Inferior parietal cortex (tissue), 1 donor: ENCODE data around the gene TRABD2B.
"Not testable (repeated sequence)": the region's sequence is repeated elsewhere in the genome, so short reads cannot be mapped to it uniquely, and the experiment has no call there.

Source experiments
- DNase-seq: peaks from one replicate; pipeline ENCODE4 v3.0.0-alpha.2; 2016; ENCODE audit errors: extremely low spot score

Gene TRABD2B

DNA sequence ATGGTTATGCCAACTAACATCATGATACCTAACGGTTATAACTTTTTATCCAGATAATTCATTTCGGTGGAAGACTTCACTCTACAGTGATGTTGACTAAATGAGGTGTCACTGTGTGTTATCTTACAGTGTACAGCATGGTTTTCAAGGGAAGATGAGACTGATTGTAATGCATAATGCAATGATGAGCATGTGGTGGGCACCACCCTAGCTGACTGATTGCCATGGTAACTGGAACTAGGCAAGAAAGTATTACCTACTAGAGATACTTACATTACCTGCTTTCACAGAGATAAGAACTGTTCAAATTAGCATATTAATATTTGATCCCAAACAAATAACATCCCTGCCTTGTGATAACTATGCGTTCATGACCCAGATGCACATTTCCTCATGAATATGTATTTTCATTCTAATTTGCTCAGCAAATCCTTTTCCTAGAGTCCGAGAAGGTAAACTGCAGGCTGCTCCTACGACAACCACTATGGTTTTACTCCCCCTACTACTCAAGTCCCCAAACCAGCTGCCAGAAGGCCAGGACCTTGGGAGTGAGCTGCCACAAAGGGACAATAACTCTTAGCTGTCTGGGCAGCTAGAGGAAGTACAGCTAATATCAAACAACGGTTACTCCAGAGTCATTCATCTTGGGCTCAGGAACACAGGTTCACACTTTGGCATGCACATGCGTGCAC lies 29.2 kb downstream of the TRABD2B start:
- DNase-seq: no peak

DNA sequence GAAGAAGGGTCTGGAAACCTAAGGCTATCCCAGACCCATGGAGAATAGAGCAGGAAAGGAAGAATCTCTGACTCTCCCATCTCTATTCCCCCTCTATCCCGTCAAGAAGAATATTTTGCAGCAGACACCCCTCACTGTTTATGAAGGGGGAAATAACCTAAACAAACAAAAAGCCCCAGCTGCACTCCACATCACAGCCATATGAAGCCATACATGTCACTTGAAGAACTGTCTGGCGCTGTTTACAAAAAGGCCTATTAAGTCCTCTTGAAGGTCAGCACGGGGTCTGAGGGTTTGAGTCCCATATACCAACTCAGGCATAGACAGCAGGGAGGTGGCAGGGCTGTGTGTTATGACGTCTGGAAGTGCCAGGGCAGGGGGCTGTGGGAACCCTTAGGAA lies 31.4 kb downstream of the TRABD2B start:
- no peak for DNase-seq

DNA sequence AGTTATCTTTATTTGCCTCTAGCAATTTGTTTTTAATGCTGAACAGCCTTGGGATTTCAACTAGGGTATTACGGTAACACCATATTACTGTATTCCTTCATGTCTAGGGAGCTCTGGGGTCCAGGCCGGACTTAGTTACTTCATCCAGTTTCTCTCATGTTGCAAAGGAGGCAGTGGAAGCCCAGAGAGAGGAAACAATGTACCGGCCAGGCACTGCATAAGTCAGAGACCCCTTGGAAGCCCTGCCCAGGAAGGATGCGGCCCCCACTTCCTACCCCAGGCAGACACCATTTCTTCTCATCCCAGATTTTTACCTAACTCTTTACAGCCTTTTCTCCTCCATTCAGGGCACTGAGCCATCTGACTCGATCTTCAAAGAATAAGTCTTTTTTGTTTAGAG lies 32.5 kb downstream of the TRABD2B start:
- no peak for DNase-seq

DNA sequence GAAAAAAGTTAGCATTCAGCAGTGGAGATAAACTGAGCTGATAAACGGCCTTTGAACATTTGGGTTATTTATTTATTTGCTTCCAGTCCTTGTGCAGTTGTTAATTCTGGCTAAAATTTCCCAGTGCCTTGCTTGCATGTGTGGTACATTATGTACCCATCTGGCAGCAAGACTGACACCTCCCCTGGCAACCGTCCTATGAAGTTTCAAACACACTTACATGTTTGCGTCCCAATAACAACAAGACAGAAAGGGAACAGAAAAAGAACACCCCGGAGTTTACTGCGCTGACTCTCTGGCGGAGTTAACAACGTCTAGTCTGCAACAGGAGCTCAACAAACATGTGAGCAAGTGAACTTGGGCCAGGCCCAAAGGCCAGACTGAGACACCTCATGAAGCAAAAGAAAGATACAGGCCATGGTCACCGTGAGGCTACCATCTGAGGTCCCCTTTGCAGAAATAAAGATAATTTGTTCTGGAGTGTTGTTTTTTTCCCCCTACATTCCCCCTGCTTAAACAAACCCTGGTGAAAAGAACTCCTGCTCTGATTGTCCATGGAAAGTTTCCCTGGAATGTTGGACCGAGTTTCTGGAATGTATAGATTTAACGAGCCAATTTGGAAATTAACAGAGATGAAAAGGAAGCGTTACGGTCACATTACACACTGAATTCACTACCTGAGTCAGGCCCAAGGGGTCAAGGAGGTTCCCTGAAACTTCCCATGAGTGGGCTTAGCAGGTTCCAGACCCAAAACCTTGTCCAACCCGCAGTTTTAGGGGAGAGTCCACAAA lies 33.4 kb downstream of the TRABD2B start:
- no peak for DNase-seq

DNA sequence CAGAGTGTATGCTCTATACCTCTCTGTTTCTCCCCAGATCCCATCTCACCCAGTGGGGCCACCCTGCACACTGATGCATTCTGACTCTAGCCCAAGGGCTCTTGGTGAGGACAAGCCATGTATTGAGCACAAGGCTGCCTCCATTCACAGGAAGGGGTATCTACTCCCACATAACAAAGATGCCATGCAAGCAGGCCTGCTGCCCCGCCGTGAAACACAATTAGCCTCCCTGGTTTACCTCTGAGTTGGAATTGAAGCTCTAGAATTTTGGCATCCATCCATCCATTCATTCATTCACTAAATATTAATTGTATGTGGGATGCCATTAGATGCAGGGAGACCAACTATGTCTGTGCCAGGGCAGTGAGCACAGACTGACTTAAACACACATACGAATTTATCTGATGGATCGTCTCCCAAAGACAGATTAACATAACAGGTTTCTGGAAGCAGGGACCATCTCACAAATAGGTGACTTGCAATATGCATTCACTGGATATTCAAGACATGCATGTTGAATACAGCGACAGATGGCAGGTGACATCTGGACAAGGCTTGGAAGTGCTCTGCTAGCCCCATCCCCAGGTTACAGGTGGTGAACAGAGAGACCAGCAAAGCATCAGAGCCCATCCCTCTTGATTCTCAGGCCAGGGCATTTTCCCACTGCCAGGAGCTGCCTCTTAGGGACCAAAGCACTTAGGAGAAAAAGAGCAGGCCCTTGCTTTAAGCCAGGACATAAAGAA lies 34.3 kb downstream of the TRABD2B start:
- DNase-seq: no peak

DNA sequence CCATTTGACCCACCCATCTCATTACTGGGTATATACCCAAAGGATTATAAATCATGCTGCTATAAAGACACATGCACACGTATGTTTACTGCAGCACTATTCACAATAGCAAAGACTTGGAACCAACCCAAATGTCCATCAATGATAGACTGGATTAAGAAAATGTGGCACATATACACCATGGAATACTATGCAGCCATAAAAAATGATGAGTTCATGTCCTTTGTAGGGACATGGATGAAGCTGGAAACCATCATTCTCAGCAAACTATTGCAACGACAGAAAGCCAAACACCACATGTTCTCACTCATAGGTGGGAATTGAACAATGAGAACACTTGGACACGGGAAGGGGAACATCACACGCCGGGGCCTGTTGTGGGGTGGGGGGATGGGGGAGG lies 35.4 kb downstream of the TRABD2B start:
- not testable (repeated sequence) for DNase-seq

DNA sequence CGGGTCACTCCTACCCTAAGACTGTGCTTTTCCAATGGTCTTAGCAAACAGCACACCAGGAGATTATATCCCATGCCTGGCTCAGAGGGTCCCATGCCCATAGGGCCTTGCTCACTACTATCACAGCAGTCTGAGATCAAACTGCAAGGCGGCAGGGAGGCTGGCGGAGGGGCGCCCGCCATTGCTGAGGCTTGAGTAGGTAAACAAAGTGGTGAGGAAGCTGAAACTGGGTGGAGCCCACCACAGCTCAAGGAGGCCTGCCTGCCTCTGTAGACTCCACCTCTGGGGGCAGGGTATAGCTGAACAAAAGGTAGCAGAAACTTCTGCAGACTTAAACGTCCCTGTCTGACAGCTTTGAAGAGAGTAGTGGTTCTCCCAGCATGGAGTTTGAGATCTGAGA lies 40.7 kb downstream of the TRABD2B start:
- DNase-seq: not testable (repeated sequence)

DNA sequence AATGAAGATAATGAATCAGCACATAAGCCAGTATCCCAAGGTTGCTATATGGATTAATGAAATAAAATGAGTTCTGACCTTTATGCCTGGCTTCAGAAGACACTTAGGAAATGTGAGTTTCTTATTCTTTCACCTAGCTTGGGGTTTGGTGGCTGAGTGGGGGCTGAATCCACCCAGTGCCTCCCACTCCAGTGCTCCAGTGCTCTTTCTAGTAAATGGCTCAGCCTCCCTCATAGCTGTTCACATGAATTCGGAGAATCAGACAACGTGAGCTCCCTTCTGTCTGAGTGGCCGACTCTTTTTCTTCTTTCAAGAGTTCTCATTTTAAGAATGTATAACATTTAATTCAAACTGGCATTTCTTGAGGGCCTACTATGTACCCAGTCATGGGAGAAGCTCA lies 43.5 kb downstream of the TRABD2B start:
- DNase-seq: no peak

DNA sequence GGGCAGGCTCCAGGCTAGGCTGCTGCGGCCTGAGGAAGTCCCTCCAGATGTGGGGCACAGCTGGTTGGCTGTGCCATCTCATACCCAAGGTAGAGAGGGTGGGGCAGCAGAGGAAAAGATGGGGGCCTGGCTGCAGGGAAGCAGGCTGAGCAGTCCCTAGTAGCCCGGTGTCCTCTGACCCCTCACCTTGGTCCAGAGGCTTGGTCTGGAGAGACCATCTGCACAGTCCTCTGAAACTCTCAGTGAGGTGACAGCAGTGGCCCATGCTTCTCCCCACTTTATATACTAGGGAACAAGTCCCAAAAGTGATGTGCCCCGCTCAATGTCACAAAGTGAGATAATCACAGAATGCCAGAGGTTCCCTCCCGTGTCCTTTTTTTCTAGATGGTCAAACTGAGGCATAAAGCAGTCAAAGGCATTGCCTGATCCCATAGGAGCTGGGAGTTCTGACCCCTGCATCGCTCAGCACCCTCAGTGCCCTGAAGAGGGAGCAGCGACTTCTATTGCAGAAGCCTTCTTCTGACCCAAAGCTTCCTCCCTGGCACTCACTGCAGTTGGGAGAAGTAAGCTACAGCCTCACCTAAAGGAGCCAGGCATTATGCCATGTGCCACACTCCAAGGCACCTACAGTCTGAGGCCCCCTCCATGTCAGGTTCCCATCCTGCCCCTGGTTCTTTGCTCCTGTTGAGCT lies 45.5 kb downstream of the TRABD2B start:
- no peak for DNase-seq

DNA sequence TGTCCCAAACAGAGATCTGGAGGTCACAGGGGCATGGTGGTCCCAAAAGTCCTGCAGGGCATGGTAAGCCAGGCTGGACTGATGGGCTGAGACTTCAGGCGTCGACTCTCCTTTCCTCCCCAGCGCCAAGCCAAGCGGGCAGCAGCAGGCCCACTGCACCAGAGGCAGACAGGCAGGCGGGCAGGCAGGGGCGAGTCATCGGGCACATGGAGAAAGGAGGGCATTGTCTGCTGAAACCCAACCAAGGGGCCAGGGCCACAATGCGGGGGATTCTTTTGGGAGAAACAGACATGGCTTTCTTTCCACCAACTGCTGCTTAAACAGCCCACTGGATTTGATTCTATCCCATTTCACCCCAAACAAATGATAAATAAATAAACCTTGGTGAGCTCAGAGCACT lies 46.2 kb downstream of the TRABD2B start:
- DNase-seq: peak; percentile 48

DNA sequence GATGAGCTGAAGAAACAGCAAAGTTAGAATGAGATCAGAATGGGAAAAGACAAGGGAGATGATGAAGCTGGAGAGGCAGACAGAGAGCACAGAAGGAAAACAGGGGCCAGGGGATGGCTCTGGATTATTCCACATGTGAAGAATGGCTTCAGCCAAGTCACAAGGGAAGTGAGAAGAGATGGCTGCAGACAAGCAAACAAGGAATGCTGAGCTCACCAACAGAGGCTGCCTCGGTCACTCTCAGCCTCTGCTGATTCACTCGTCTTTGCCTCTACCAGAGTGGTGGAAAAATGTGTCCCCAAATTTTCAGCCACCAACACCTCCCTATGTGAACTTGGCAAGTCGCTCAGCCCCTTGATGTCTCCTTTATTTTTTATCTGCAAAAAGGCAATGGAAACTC lies 46.7 kb downstream of the TRABD2B start:
- no peak for DNase-seq

DNA sequence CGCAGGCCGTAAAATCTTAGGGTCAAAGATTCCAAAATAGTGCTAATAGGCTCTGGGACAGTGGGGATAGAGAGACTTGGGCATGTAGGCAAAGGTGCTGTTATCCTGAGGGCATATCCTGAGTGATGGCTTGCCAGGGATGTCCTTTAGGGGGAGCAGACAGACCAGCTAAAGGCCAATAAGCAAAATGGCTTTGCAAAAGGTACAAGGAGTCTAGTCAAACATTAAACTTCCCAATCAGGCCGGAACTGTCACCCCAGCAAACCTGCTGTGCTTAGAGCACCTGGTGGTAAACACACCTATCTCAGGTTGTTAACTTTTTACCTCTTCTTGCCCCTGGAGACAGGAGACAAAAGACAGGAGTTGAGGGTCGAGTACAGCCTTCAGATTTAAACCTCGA lies 49.1 kb downstream of the TRABD2B start:
- no peak for DNase-seq

DNA sequence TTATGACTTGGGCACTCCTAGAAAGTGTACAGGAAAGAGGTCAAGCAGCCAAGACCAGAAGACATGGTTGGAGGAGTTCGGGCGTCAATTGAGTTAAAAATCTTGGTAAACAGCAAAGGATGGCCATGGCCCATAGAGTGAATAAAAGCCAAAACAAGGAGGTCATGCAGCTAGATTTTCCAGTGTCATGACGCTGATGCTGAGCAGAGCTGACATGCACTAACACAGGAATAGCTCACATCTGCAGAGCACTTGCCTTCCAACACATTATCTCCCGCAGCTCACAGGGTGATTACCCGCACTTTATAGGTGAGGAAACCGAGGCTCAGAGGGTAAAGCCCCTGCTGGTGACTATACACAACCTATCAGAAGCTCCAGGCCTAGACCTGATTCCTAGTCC lies 49.7 kb downstream of the TRABD2B start:
- no peak for DNase-seq

DNA sequence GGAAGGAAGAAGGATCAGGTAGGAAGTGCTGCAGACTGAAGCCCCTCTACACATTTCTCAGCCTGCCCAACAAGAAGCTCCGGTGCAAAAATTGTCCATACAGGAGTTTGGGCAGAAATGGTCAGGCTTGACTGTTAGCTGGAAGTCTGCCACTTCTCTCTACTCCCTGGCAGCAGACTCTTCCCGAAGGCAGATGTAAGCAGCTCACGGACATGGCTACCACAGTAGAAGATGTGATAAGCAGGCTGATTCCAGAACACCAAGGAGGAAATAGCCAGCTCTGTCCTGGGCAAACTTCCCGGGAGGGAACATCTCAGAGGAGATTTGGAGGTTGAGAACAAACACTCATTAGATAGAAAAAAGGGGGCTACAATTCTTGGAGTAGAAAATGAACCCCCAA lies 52.6 kb downstream of the TRABD2B start:
- DNase-seq: no peak

DNA sequence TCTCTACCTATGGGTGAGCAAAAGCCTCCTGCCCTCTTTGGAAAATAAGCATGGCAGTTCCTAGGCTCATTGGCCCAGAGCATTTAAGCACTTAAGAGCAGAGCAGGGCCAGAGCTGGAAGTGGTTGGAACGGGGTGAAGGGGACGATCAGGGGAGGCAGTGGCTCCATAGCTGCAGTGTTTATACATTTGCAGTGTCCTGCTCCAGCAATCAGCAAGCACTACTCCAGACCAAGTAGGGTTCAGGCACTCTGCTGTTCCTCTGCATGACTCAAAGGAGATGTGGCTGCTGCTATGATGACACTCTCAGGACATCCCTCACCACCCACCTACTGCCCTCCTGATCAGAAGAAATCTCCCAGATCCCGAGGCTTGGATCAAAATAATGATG lies 55.0 kb downstream of the TRABD2B start:
- DNase-seq: no peak

DNA sequence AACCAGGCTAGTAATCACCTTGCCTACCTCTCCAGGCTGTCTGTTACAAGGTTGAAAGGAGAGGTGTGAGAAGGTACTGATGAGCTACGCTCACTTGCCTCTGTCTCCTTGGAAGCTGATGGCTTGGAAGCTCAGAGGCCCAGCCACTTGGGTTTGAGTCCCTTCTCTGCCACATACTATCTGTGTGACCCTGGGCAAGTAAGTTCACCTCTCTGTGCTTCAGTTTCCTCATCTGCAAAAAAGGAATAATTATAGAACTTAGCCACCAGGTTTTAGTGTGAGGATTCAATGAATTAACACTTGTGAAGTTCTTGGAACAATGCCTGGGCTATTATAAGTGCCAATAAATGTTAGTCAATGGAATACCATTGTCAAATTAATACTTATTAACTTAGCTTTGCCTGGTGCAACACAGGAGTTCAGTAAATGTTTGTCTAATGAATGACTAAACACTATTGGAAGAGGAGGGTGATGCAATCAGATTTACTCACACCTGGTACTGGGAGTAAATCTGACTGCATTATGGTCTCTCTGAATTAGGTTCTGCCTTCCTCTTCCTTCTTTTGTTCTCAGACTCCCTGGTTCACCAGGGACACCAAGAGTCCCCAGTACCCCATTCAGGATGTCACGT lies 55.5 kb downstream of the TRABD2B start:
- DNase-seq: no peak

DNA sequence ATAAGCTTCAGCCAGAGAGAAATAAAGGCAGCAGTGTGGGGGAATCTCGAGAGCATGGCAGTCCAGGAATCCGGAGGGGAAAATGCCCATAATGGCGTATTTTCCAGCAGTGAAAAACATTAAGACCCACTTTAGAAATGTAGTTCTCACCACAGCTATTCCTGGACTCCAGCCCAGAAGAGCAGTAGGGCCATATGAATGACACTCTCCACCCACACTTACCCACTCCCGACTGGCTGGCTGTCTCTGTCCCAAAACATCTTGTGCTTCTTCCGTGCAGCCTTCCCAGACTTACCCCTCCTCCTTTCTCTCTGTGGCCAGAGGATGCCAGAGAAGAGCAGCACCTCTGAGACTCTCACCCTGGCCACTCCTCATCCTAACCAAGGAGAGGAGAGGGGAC lies 56.4 kb downstream of the TRABD2B start:
- no peak for DNase-seq

DNA sequence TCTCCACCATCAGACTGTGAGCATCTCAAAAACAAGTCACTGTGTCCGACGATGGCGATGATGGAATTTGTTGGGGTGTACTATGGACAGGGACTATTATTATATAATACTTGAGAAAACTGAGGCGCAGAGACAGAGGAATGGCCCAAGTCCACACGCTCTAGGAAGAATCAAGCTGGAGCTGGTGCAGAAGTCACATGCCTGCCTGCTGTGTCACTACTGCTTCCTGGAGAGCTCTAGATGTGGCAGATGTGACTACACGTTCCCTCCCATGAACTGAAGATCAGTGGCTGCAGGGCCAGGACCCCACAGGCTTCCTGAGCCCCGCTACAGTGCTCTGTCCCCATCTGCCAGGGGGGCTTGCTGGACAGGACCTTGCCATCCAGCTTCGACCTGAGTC lies 56.9 kb downstream of the TRABD2B start:
- DNase-seq: no peak

DNA sequence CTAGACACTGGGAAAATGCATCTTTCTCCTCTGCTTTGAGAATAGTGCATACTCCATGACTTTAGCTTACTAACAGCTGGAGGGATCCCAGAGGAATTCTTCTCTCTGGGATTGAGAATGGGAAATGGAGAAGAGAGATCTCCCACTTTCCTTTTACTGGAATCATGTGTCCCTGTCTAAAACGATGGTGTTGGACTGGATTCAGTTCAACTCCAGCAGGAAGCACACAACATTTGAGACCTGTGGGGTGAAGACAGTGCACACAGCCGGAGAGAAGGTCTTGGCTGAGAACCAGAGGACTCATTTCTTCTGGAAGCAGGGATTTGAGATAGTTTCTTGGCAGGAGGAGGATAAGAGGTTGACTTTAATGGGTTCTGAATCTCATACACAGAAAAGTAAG lies 58.7 kb downstream of the TRABD2B start:
- no peak for DNase-seq

DNA sequence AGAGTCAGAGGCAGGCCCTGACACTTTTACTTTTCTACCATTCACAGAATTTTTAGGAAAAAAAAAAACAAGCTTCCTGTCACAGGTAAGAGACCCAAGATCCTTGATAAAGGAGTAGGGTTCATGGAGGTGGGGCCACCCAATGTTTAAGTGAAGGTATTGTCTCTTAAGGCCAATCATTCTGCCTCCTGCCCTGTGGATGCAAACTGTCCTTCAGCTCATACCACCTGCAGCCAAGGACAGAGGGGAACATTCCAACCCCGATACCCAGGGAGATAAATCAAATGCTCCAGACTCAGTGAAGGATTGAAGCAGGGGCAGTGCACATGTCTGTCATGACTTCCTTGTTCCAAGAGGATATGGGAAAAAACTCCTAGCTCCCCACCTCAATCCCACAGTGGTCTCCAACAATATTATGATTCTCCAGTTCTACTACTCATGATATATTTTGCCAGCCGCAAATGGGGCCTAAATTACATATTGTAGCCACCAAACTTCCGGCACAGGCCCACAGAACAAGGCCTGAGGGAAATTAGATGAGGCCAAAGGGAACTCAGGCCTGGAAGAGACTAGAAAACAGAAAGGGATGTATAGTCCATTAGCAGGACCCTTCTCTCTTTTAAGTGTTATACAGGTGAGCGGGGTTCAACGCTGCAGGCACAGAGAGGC lies 59.5 kb downstream of the TRABD2B start:
- no peak for DNase-seq

DNA sequence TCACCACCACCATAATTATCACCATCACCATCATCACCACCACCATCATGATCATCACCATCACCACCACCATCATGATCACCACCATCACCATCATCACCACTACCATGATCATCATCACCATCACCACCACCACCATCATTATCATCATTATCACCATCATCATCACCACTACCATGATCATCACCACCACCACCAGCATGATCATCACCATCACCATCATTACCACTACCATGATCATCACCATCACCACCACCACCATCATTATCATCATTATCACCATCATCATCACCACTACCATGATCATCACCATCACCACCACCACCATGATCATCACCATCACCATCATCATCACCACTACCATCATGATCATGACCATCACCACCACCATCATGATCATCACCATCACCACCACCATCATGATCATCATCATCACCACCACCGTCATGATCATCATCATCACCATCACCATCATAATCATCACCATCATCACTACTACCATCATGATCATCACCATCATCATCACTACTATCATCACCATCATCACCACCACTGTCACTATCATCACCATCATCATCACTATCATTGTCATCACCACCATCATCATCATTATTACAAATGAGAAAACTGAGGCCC lies 60.2 kb downstream of the TRABD2B start:
- no peak for DNase-seq
